Raji (cell line): ENCODE data around the gene SH3D19.

Experiments used
- POLR2A ChIP-seq: IDR thresholded peaks from 2 replicates; pipeline ENCODE4 v1.6.1; 2011; ENCODE audit warnings: low read depth, low read length, control low read depth; ENCODE audit not compliant: insufficient read depth

The SH3D19 gene

GRCh38 chr4:151166636-151167035 is 158.8 kb downstream of the SH3D19 start:
- TF ChIP-seq POLR2A: no peak

GRCh38 chr4:151165205-151166000 is 160.0 kb downstream of the SH3D19 start:
- TF ChIP-seq POLR2A: no peak

GRCh38 chr4:151163855-151164254 is 161.6 kb downstream of the SH3D19 start:
- TF ChIP-seq POLR2A: no peak

GRCh38 chr4:151158979-151159378 is 166.4 kb downstream of the SH3D19 start:
- no peak for TF ChIP-seq POLR2A

GRCh38 chr4:151157543-151157942 is 167.9 kb downstream of the SH3D19 start:
- TF ChIP-seq POLR2A: no peak

GRCh38 chr4:151153585-151153984 is 171.8 kb downstream of the SH3D19 start:
- TF ChIP-seq POLR2A: no peak

GRCh38 chr4:151152028-151152427 is 173.4 kb downstream of the SH3D19 start:
- TF ChIP-seq POLR2A: no peak

GRCh38 chr4:151150821-151151580 is 174.4 kb downstream of the SH3D19 start:
- TF ChIP-seq POLR2A: no peak

GRCh38 chr4:151148261-151148660 is 177.1 kb downstream of the SH3D19 start:
- TF ChIP-seq POLR2A: no peak

GRCh38 chr4:151147000-151147399 is 178.4 kb downstream of the SH3D19 start:
- TF ChIP-seq POLR2A: no peak

- no peak for TF ChIP-seq POLR2A
Measured at GRCh38 chr4:151144329-151145072, 180.9 kb downstream of the SH3D19 start.

GRCh38 chr4:151143811-151144210 is 181.6 kb downstream of the SH3D19 start:
- TF ChIP-seq POLR2A: no peak

GRCh38 chr4:151143162-151143561 is 182.2 kb downstream of the SH3D19 start:
- TF ChIP-seq POLR2A: no peak

GRCh38 chr4:151142758-151143157 is 182.6 kb downstream of the SH3D19 start:
- no peak for TF ChIP-seq POLR2A

GRCh38 chr4:151139814-151140213 is 185.6 kb downstream of the SH3D19 start:
- TF ChIP-seq POLR2A: no peak
